ENCODE measurements around the gene FAR1. TPM values are rescaled to one million over a fixed set of nuclear protein-coding genes. Genes with fewer than 3 reads are reported as not detected.

The FAR1 gene
- total RNA-seq, 1 donor from 2014 or later, result 59.7 TPM

DNA sequence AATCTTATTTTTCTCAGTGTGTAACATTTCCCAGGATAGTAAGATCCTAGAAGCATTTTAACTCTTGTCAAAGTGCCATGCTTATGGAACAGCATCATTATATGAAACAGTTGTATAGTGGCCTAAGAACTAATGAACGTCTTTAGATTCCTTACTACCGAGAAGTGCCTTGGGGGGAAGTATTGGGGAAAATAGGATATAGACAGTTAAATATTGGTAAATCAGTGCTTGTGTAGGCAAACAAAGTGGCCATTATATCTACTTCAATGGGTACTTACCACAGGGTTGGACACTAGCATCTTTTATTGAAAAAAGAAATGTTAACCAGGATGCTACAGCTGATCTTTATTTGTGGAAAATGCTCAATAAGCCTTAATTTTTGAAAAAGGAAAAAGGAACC is 11.3 kb downstream of the FAR1 start:
- intact Hi-C loops (cut with micrococcal nuclease), result no loop called here
- Mint-ChIP-seq H3K4me1 (ENCODE audit: low read depth) (peaks cover 24% of the 10 kb centered on the region), H3K4me3 (ENCODE audit: low read depth) (no peak overlapping the region), H3K9me3 (no peaks in the 10 kb centered on the region), H3K36me3 (ENCODE audit: low read depth) (peaks cover 4% of the 10 kb centered on the region), H3K27ac (no peak overlapping the region), H3K27me3 (ENCODE audit: low read depth) (no peaks in the 10 kb centered on the region)
- DNase-seq (ENCODE audit: low spot score), result no peak

DNA sequence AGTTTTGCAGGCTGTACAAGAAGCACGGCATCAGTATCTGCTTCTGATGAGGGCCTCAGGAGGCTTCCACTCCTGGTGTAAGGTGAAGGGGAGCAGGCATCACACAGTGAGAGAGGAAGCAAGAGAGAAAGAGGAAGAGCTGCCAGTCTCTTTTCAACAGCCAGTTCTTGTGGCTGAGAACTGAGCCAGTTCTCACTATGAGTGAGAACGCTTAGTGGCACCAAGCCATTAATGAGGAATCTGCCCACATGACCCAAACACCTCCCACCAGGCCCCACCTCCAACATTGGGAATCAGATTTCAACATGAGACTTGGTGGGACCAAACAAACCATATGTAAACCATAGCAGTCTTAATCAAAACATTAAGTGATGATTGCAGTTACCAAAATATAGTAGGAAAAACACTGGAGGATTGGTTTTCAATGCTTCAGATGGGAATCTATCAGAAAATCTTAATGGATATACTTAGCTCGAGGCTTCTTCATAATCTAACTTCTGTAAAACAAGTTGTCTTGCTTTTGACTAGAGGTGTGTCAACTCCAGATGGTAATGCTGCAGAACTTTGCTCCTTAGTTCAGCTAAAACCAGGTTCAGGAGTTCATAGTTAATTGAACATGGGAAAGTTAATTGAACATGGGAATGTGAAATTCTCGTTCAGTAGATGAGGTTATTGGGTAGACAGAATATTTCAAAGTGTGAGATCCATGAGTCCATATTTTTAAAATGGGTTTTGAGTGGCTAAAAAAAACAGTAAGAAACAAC is 12.2 kb downstream of the FAR1 start:
- Mint-ChIP-seq H3K27ac (no peak overlapping the region), H3K36me3 (ENCODE audit: low read depth) (peaks cover 12% of the 10 kb centered on the region), H3K9me3 (no peaks in the 10 kb centered on the region), H3K4me3 (ENCODE audit: low read depth) (no peak overlapping the region), H3K4me1 (ENCODE audit: low read depth) (peaks cover 25% of the 10 kb centered on the region), H3K27me3 (ENCODE audit: low read depth) (no peaks in the 10 kb centered on the region)
- no peak for DNase-seq (ENCODE audit: low spot score)
- intact Hi-C loops (cut with micrococcal nuclease), result no loop called here

DNA sequence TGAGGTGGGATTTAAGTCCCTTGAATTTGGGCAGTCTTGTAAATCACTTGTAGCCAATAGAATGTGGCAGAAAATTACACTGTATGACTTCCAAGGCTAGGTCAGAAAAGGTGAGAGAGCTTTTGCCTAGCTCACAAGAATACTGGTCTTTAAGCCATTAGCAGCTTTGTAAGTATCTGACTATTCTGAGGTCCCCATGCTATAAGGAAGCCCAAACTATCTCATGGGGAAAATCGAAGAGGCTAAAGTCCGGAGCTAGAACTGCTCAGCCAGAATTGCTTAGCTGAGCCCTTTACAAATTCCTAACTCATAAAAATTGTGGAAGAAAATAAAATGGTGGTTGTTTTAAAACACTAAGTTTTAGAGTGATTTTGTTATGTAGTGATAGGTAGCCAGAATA is 13.0 kb downstream of the FAR1 start:
- Mint-ChIP-seq H3K27ac (no peak overlapping the region), H3K27me3 (ENCODE audit: low read depth) (no peaks in the 10 kb centered on the region), H3K4me1 (ENCODE audit: low read depth) (peaks cover 25% of the 10 kb centered on the region), H3K9me3 (no peaks in the 10 kb centered on the region), H3K36me3 (ENCODE audit: low read depth) (peaks cover 18% of the 10 kb centered on the region), H3K4me3 (ENCODE audit: low read depth) (no peak overlapping the region)
- no peak for DNase-seq (ENCODE audit: low spot score)
- intact Hi-C loops (cut with micrococcal nuclease), result no loop called here

DNA sequence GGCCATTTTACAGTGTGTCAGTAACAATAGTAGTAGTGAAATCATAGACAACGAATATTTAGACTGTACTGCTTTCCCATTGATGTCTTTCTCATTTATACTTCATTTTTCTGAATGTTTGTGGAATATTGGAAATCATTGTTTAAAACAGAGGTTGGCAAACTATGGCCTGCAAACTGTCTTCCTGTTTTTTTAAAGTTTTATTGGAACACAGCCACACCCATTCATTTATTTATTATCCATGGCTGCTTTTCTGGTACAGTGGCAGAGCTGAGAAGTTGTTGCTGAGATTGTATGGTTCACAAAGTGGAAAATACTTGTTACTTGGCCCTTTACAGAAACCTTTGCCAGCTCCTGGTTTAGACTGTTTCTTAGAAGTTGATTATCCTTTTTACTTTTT is 13.7 kb downstream of the FAR1 start:
- intact Hi-C loops (cut with micrococcal nuclease), result no loop called here
- no peak overlapping the region for H3K4me3 Mint-ChIP-seq (ENCODE audit: low read depth)
- peaks cover 25% of the 10 kb centered on the region for H3K4me1 Mint-ChIP-seq (ENCODE audit: low read depth)
- no peak overlapping the region for H3K27ac Mint-ChIP-seq
- no peaks in the 10 kb centered on the region for H3K27me3 Mint-ChIP-seq (ENCODE audit: low read depth)
- no peaks in the 10 kb centered on the region for H3K9me3 Mint-ChIP-seq
- DNase-seq (ENCODE audit: low spot score), result no peak
- peaks cover 18% of the 10 kb centered on the region for H3K36me3 Mint-ChIP-seq (ENCODE audit: low read depth)

GRCh38 chr11:13685461-13686108 is 17.1 kb downstream of the FAR1 start:
- intact Hi-C loops (cut with micrococcal nuclease), result no loop called here
- peaks cover 8% of the 10 kb centered on the region for H3K4me1 Mint-ChIP-seq (ENCODE audit: low read depth)
- no peak for DNase-seq (ENCODE audit: low spot score)
- H3K27ac Mint-ChIP-seq, result no peak overlapping the region
- H3K9me3 Mint-ChIP-seq, result no peaks in the 10 kb centered on the region
- peaks cover 20% of the 10 kb centered on the region for H3K36me3 Mint-ChIP-seq (ENCODE audit: low read depth)
- H3K4me3 Mint-ChIP-seq (ENCODE audit: low read depth), result no peak overlapping the region
- H3K27me3 Mint-ChIP-seq (ENCODE audit: low read depth), result no peaks in the 10 kb centered on the region

GRCh38 chr11:13686776-13687175 is 18.3 kb downstream of the FAR1 start:
- Mint-ChIP-seq H3K27me3 (ENCODE audit: low read depth) (no peaks in the 10 kb centered on the region), H3K36me3 (ENCODE audit: low read depth) (peaks cover 28% of the 10 kb centered on the region), H3K27ac (no peak overlapping the region), H3K9me3 (no peaks in the 10 kb centered on the region), H3K4me3 (ENCODE audit: low read depth) (no peak overlapping the region), H3K4me1 (ENCODE audit: low read depth) (peaks cover 8% of the 10 kb centered on the region)
- intact Hi-C loops (cut with micrococcal nuclease), result no loop called here
- no peak for DNase-seq (ENCODE audit: low spot score)

DNA sequence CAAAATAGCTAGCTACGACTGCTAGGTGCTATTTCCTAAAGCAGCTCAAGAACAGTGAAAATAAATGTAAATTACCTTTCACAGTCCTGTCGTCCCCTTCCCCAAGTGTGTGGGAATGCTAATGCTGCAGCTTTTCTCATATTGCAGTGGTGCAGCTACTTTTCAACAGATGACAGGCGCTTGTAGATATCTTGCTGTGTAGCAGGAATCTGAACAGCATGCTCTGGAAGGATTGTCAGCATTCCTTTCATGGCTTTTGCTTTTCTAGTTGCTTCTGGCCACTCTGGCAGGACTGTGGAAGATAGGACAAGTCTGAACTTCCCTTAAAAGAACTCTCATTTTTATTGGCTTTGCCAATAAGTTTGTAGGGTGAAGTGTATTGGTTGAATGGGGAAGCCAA is 18.8 kb downstream of the FAR1 start:
- H3K27me3 Mint-ChIP-seq (ENCODE audit: low read depth), result no peaks in the 10 kb centered on the region
- H3K36me3 Mint-ChIP-seq (ENCODE audit: low read depth), result peaks cover 28% of the 10 kb centered on the region
- peaks cover 8% of the 10 kb centered on the region for H3K4me1 Mint-ChIP-seq (ENCODE audit: low read depth)
- no peak for DNase-seq (ENCODE audit: low spot score)
- no peak overlapping the region for H3K4me3 Mint-ChIP-seq (ENCODE audit: low read depth)
- no peak overlapping the region for H3K27ac Mint-ChIP-seq
- intact Hi-C loops (cut with micrococcal nuclease), result no loop called here
- no peaks in the 10 kb centered on the region for H3K9me3 Mint-ChIP-seq

DNA sequence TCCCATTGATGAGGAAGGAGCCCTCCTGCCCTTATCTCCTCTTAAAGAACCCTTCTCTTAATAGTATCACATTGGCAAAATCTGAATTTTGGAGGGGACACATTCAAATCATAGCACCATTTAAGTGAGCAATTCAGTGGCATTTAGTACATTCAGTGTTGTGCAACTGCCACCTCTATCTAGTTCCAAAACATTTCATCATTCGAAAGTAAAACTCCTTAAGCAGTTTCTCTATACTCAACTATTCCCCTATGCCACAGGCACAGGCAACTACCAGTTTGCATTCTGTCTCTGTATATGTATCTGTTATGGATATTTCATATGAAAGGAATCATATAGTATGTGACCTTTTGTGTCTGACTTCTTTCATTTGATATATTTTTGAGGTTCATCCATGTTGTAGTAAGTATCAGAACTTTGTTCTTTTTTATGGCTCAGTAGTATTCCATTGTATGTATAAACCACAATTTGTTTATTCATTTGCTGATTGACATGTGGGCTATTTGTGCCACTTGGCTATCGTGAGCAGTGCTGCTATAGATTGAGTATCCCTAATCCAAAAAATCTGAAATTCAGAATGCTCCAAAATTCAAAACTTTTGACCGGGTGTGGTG is 22.9 kb downstream of the FAR1 start:
- Mint-ChIP-seq H3K27ac (no peak overlapping the region), H3K9me3 (no peaks in the 10 kb centered on the region), H3K36me3 (ENCODE audit: low read depth) (peaks cover 38% of the 10 kb centered on the region), H3K4me3 (ENCODE audit: low read depth) (no peak overlapping the region), H3K27me3 (ENCODE audit: low read depth) (no peaks in the 10 kb centered on the region), H3K4me1 (ENCODE audit: low read depth) (peaks cover 5% of the 10 kb centered on the region)
- DNase-seq (ENCODE audit: low spot score), result no peak
- intact Hi-C loops (cut with micrococcal nuclease), result no loop called here

- no peak for DNase-seq (ENCODE audit: low spot score)
- Mint-ChIP-seq H3K27me3 (ENCODE audit: low read depth) (no peaks in the 10 kb centered on the region), H3K9me3 (no peaks in the 10 kb centered on the region), H3K4me1 (ENCODE audit: low read depth) (peaks cover 5% of the 10 kb centered on the region), H3K36me3 (ENCODE audit: low read depth) (peaks cover 45% of the 10 kb centered on the region), H3K27ac (no peak overlapping the region), H3K4me3 (ENCODE audit: low read depth) (no peak overlapping the region)
- intact Hi-C loops (cut with micrococcal nuclease), result no loop called here
These were observed 23.7 kb downstream of the FAR1 start for GRCh38 chr11:13692172-13692571.

DNA sequence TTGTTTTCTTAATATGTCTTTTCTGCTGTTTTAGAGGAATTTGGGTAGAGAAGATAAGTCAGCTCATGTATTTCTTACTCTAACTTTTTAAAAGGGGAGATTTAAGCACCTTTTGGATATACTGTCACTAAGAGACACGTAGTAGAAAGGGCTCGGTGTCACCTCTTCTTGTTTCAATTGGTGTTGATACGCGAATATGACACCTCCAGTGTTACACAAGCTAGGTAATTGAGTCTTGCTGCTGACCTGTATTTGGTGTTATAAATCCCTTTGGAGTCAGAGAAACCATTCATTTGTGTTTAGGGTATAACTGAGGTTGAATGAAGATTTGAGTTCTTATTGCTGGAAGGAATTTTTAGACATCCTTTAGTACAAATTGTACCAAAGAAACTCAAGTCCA is 25.6 kb downstream of the FAR1 start:
- peaks cover 5% of the 10 kb centered on the region for H3K4me1 Mint-ChIP-seq (ENCODE audit: low read depth)
- H3K27ac Mint-ChIP-seq, result no peak overlapping the region
- peaks cover 53% of the 10 kb centered on the region for H3K36me3 Mint-ChIP-seq (ENCODE audit: low read depth)
- no peaks in the 10 kb centered on the region for H3K27me3 Mint-ChIP-seq (ENCODE audit: low read depth)
- no peak for DNase-seq (ENCODE audit: low spot score)
- no peaks in the 10 kb centered on the region for H3K9me3 Mint-ChIP-seq
- H3K4me3 Mint-ChIP-seq (ENCODE audit: low read depth), result no peak overlapping the region
- intact Hi-C loops (cut with micrococcal nuclease), result no loop called here

- peaks cover 5% of the 10 kb centered on the region for H3K4me1 Mint-ChIP-seq (ENCODE audit: low read depth)
- H3K27ac Mint-ChIP-seq, result no peak overlapping the region
- intact Hi-C loops (cut with micrococcal nuclease), result no loop called here
- H3K9me3 Mint-ChIP-seq, result no peaks in the 10 kb centered on the region
- no peak for DNase-seq (ENCODE audit: low spot score)
- no peak overlapping the region for H3K4me3 Mint-ChIP-seq (ENCODE audit: low read depth)
- H3K27me3 Mint-ChIP-seq (ENCODE audit: low read depth), result no peaks in the 10 kb centered on the region
- peaks cover 52% of the 10 kb centered on the region for H3K36me3 Mint-ChIP-seq (ENCODE audit: low read depth)
These were observed 27.4 kb downstream of the FAR1 start for GRCh38 chr11:13695886-13696285.

- Mint-ChIP-seq H3K4me1 (ENCODE audit: low read depth) (peaks cover 2% of the 10 kb centered on the region), H3K4me3 (ENCODE audit: low read depth) (no peak overlapping the region), H3K27me3 (ENCODE audit: low read depth) (no peaks in the 10 kb centered on the region), H3K27ac (no peak overlapping the region), H3K9me3 (no peaks in the 10 kb centered on the region), H3K36me3 (ENCODE audit: low read depth) (peaks cover 55% of the 10 kb centered on the region)
- no peak for DNase-seq (ENCODE audit: low spot score)
- intact Hi-C loops (cut with micrococcal nuclease), result no loop called here
These were observed 29.2 kb downstream of the FAR1 start for GRCh38 chr11:13697710-13698109.

DNA sequence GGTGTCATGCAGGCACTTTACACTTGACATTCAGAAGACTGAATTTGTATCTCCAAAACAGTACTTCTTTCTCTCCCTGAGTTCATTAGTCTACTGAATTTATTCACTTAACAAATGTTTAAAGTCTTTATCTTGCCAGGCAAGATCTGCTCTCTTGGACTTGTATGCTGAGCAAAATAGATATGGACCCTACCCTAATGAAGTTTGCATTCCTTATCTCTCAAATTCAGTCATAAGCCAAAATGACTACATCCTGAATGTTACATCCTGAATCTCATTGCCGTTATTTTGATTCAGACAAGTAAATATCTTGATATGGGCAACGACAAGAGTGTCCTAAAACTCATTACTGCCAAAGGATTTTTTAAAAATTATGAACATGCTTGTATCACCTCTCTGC is 29.7 kb downstream of the FAR1 start:
- Mint-ChIP-seq H3K4me3 (ENCODE audit: low read depth) (no peak overlapping the region), H3K4me1 (ENCODE audit: low read depth) (no peaks in the 10 kb centered on the region), H3K36me3 (ENCODE audit: low read depth) (peaks cover 60% of the 10 kb centered on the region), H3K27ac (no peak overlapping the region), H3K9me3 (no peaks in the 10 kb centered on the region), H3K27me3 (ENCODE audit: low read depth) (no peaks in the 10 kb centered on the region)
- DNase-seq (ENCODE audit: low spot score), result no peak
- intact Hi-C loops (cut with micrococcal nuclease), result no loop called here
